PFSK-1 (cell line): ENCODE data around the gene FBXL7.

Source experiments
- POLR2AphosphoS5 ChIP-seq: IDR thresholded peaks from 2 replicates; pipeline ENCODE4 v1.6.1; 2012; ENCODE audit warnings: low read depth, mild to moderate bottlenecking, control low read depth, low read length, moderate library complexity
- SIN3A ChIP-seq: IDR thresholded peaks from 2 replicates; pipeline ENCODE4 v1.6.1; 2012; ENCODE audit warnings: mild to moderate bottlenecking, low read length, moderate library complexity, borderline replicate concordance; ENCODE audit not compliant: insufficient read depth
- TF ChIP-seq, protein P1 (sequence below), 2 experiments: IDR thresholded peaks; 2 replicates each; pipeline versions ENCODE4 v1.6.1 to v1.8.0; 2011 to 2012; ENCODE audit warnings: low read depth in 2 of 2, low read length in 2 of 2, control low read depth in 1 of 2, inconsistent platforms in 1 of 2, mild to moderate bottlenecking in 1 of 2, moderate library complexity in 1 of 2; ENCODE audit not compliant: insufficient read depth in 1 of 2

- TF ChIP-seq POLR2AphosphoS5, result no peak
- TF ChIP-seq, protein P1, sequence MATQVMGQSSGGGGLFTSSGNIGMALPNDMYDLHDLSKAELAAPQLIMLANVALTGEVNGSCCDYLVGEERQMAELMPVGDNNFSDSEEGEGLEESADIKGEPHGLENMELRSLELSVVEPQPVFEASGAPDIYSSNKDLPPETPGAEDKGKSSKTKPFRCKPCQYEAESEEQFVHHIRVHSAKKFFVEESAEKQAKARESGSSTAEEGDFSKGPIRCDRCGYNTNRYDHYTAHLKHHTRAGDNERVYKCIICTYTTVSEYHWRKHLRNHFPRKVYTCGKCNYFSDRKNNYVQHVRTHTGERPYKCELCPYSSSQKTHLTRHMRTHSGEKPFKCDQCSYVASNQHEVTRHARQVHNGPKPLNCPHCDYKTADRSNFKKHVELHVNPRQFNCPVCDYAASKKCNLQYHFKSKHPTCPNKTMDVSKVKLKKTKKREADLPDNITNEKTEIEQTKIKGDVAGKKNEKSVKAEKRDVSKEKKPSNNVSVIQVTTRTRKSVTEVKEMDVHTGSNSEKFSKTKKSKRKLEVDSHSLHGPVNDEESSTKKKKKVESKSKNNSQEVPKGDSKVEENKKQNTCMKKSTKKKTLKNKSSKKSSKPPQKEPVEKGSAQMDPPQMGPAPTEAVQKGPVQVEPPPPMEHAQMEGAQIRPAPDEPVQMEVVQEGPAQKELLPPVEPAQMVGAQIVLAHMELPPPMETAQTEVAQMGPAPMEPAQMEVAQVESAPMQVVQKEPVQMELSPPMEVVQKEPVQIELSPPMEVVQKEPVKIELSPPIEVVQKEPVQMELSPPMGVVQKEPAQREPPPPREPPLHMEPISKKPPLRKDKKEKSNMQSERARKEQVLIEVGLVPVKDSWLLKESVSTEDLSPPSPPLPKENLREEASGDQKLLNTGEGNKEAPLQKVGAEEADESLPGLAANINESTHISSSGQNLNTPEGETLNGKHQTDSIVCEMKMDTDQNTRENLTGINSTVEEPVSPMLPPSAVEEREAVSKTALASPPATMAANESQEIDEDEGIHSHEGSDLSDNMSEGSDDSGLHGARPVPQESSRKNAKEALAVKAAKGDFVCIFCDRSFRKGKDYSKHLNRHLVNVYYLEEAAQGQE (IDR thresholded peaks at IDR 0.05; ENCODE audit: insufficient read depth in 1 of 2, low read depth in 2 of 2, low read length in 2 of 2), result no peak
- TF ChIP-seq SIN3A, result no peak
Observed at GRCh38 chr5:15680455-15680854, 180.5 kb downstream of the FBXL7 start.
